Ectodermal cell (in vitro differentiated cells): ENCODE results near the gene OXER1.

ENCODE experiments used
- H3K27ac ChIP-seq: 2 replicates; pipeline ENCODE4 v1.7.0; 2013; ENCODE audit warnings: mild to moderate bottlenecking, low read depth, low read length; ENCODE audit not compliant: insufficient read depth, poor library complexity, severe bottlenecking
- H3K27me3 ChIP-seq: 2 replicates; pipeline ENCODE4 v1.7.0; 2013; ENCODE audit warnings: mild to moderate bottlenecking, low read length; ENCODE audit not compliant: insufficient read depth, control insufficient read depth, poor library complexity, severe bottlenecking
- H3K36me3 ChIP-seq: one replicate; pipeline ENCODE4 v1.7.0; 2013; ENCODE audit warnings: low read length; ENCODE audit not compliant: control insufficient read depth, insufficient read depth
- H3K4me1 ChIP-seq: one replicate; pipeline ENCODE4 v1.7.0; 2013; ENCODE audit warnings: low read length; ENCODE audit not compliant: control insufficient read depth, insufficient read depth
- H3K4me3 ChIP-seq: 2 replicates; pipeline ENCODE4 v1.7.0; 2013; ENCODE audit warnings: low read depth, low read length, control low read depth; ENCODE audit not compliant: insufficient read depth
- H3K9me3 ChIP-seq: 2 replicates; pipeline ENCODE4 v1.7.0; 2013; ENCODE audit warnings: mild to moderate bottlenecking, low read length, moderate library complexity; ENCODE audit not compliant: control insufficient read depth
- WGBS, 2 experiments: methylation state at CpG; one replicate each; pipeline ENCODE4 v1.1.7; 2013; ENCODE audit warnings: missing lambda C conversion rate in 2 of 2; 5-methylcytosine and 5-hydroxymethylcytosine counted together

Gene OXER1

GRCh38 chr2:42787424-42787787 lies 23.5 kb upstream of the OXER1 start:
- Histone ChIP-seq H3K9me3 (no peaks in the 10 kb centered on the region), H3K4me3 (no peak overlapping the region), H3K36me3 (no peaks in the 10 kb centered on the region), H3K4me1 (peaks cover 8% of the 10 kb centered on the region), H3K27me3 (peaks cover 18% of the 10 kb centered on the region), H3K27ac (no peak overlapping the region)
- 95% methylated on average over 3 of the region's 3 CpGs for WGBS, 2 experiments

GRCh38 chr2:42786561-42787345 lies 22.8 kb upstream of the OXER1 start:
- no peak overlapping the region for H3K4me3 ChIP-seq
- no peaks in the 10 kb centered on the region for H3K9me3 ChIP-seq
- H3K4me1 ChIP-seq = peaks cover 8% of the 10 kb centered on the region
- H3K36me3 ChIP-seq = no peaks in the 10 kb centered on the region
- H3K27me3 ChIP-seq = peaks cover 11% of the 10 kb centered on the region
- H3K27ac ChIP-seq = no peak overlapping the region
- WGBS, 2 experiments = 85 to 88% methylated on average over 15 of the region's 15 CpGs

- 91 to 92% methylated on average over 5 to 6 of the region's 7 CpGs for WGBS, 2 experiments
- Histone ChIP-seq H3K27ac (no peak overlapping the region), H3K4me1 (peaks cover 8% of the 10 kb centered on the region), H3K36me3 (no peaks in the 10 kb centered on the region), H3K9me3 (no peaks in the 10 kb centered on the region), H3K4me3 (no peak overlapping the region), H3K27me3 (no peaks in the 10 kb centered on the region)
Measured at GRCh38 chr2:42784204-42784880, 20.4 kb upstream of the OXER1 start.

GRCh38 chr2:42783511-42783910 lies 19.6 kb upstream of the OXER1 start:
- Histone ChIP-seq H3K9me3 (peaks cover 1% of the 10 kb centered on the region), H3K27me3 (no peaks in the 10 kb centered on the region), H3K36me3 (no peaks in the 10 kb centered on the region), H3K4me3 (no peak overlapping the region), H3K4me1 (peaks cover 8% of the 10 kb centered on the region), H3K27ac (no peak overlapping the region)
- 86 to 87% methylated on average over 9 of the region's 9 CpGs for WGBS, 2 experiments

- WGBS, 2 experiments = 86% methylated on average over 1 of the region's 1 CpG
- Histone ChIP-seq H3K27me3 (no peaks in the 10 kb centered on the region), H3K27ac (no peak overlapping the region), H3K36me3 (no peaks in the 10 kb centered on the region), H3K4me1 (peaks cover 4% of the 10 kb centered on the region), H3K9me3 (peaks cover 2% of the 10 kb centered on the region), H3K4me3 (no peak overlapping the region)
Measured at GRCh38 chr2:42781181-42781580, 17.2 kb upstream of the OXER1 start.

- Histone ChIP-seq H3K9me3 (peaks cover 2% of the 10 kb centered on the region), H3K27ac (no peak overlapping the region)
- WGBS, 2 experiments = 87 to 93% methylated on average over 2 to 3 of the region's 3 CpGs
Measured at GRCh38 chr2:42777883-42778805, 14.2 kb upstream of the OXER1 start.

GRCh38 chr2:42775810-42776209 lies 11.9 kb upstream of the OXER1 start:
- Histone ChIP-seq H3K27me3 (no peaks in the 10 kb centered on the region), H3K36me3 (no peaks in the 10 kb centered on the region), H3K4me3 (no peak overlapping the region), H3K9me3 (peaks cover 2% of the 10 kb centered on the region), H3K4me1 (no peaks in the 10 kb centered on the region), H3K27ac (no peak overlapping the region)
- 92 to 98% methylated on average over 3 of the region's 3 CpGs for WGBS, 2 experiments

More at GRCh38 chr2:42777883-42778805, 14.2 kb upstream of the OXER1 start:
- Histone ChIP-seq H3K36me3 (no peaks in the 10 kb centered on the region), H3K4me1 (no peaks in the 10 kb centered on the region), H3K4me3 (no peak overlapping the region), H3K27me3 (no peaks in the 10 kb centered on the region)

- Histone ChIP-seq H3K9me3 (peaks cover 2% of the 10 kb centered on the region), H3K4me3 (no peak overlapping the region), H3K36me3 (no peaks in the 10 kb centered on the region), H3K4me1 (no peaks in the 10 kb centered on the region), H3K27ac (no peak overlapping the region), H3K27me3 (no peaks in the 10 kb centered on the region)
- WGBS, 2 experiments = 90 to 92% methylated on average over 2 of the region's 2 CpGs
Measured at GRCh38 chr2:42775186-42775585, 11.3 kb upstream of the OXER1 start.

- Histone ChIP-seq H3K9me3 (no peaks in the 10 kb centered on the region), H3K27ac (no peak overlapping the region), H3K27me3 (no peaks in the 10 kb centered on the region), H3K4me3 (no peak overlapping the region), H3K36me3 (no peaks in the 10 kb centered on the region), H3K4me1 (no peaks in the 10 kb centered on the region)
- WGBS, 2 experiments = 94 to 98% methylated on average over 4 to 5 of the region's 5 CpGs
Measured at GRCh38 chr2:42771546-42772153, 7.7 kb upstream of the OXER1 start.
